HepG2 (cell line): ENCODE results near the gene KIF2C. TPM values are rescaled to one million over a fixed set of nuclear protein-coding genes. Genes with fewer than 3 reads are reported as not detected.

Experiments used
- ATAC-seq: fragments of 200-7000 bp; cut with Tn5 transposase; 3 replicates; pipeline ENCODE4 v1.9.1; 2020; ENCODE audit warnings: mild to moderate bottlenecking, moderate library complexity
- BruUV-seq: library from RNA; stranded (reverse); fragments of 400-500 nt; replicated peaks from 2 replicates; lab custom pipeline; 2021; lab: Mats Ljungman, UMichigan
- CTCF ChIA-PET: fragments of 300-600 bp; formaldehyde crosslinking; extraction: SDS; loops from one replicate; lab custom pipeline; 2021; ENCODE audit warnings: low total read pairs, inconsistent platforms, low intra/inter-chr PET ratio; lab: Yijun Ruan, JAX
- POLR2A ChIA-PET: fragments of 350-600 bp; sonication (Branson Sonifier 250); formaldehyde crosslinking; loops from one replicate; lab custom pipeline; 2020; ENCODE audit warnings: antibody characterized with exemption, inconsistent platforms; lab: Yijun Ruan, JAX
- DNase-seq: peaks from one replicate; pipeline ENCODE4 v3.0.0-alpha.2; 2015; ENCODE audit warnings: low spot score
- FAIRE-seq: peaks from 3 replicates; lab custom pipeline; 2011; peaks lifted over from hg19 to GRCh38; lab: Jason Lieb, UNC
- H2AFZ ChIP-seq: one replicate; pipeline ENCODE4 v1.6.1; 2011; ENCODE audit warnings: low read length, inconsistent platforms
- H3K27ac ChIP-seq: fragments of 300-600 bp; 3 replicates; pipeline ENCODE4 v1.8.0; 2011; ENCODE audit warnings: mixed run types, mild to moderate bottlenecking, mixed read lengths, low read length, inconsistent platforms; ENCODE audit not compliant: insufficient read depth; ENCODE audit errors: extremely low read length
- H3K27me3 ChIP-seq, 2 experiments: fragments of 200-600 bp in 1 of 2; 2 replicates in 1 of 2; 3 replicates in 1 of 2; pipeline versions ENCODE4 v1.6.0 to v1.8.0; 2011; ENCODE audit warnings: low read length in 2 of 2, mild to moderate bottlenecking in 2 of 2, moderate library complexity in 2 of 2, inconsistent platforms in 1 of 2; ENCODE audit not compliant: insufficient read depth in 2 of 2, control insufficient read depth in 1 of 2
- H3K36me3 ChIP-seq, 2 experiments: fragments of 200-600 bp in 1 of 2; replicated peaks in 1 of 2; 2 replicates in 1 of 2; 3 replicates in 1 of 2; pipeline versions ENCODE4 v1.5.1 to v1.8.0; 2011; ENCODE audit warnings: low read length in 2 of 2, inconsistent platforms in 1 of 2; ENCODE audit not compliant: insufficient read depth in 2 of 2, control insufficient read depth in 1 of 2
- H3K4me1 ChIP-seq: 2 replicates; pipeline ENCODE4 v1.5.1; 2012; ENCODE audit warnings: low read length, inconsistent platforms; ENCODE audit not compliant: insufficient read depth
- H3K4me2 ChIP-seq: 2 replicates; pipeline ENCODE4 v1.6.0; 2011; ENCODE audit warnings: low read depth, low read length, inconsistent platforms
- H3K4me3 ChIP-seq, 3 experiments: fragments of 200-600 bp in 1 of 3; sonication (generic), shearing (Covaris generic) in 1 of 3; replicated peaks in 1 of 3; 2 replicates each; pipeline ENCODE4 v1.5.1; 2011 to 2016; ENCODE audit warnings: low read length in 3 of 3, inconsistent platforms in 2 of 3, low read depth in 2 of 3, mild to moderate bottlenecking in 2 of 3, control low read depth in 1 of 3, mixed read lengths in 1 of 3; ENCODE audit not compliant: insufficient read depth in 1 of 3
- H3K79me2 ChIP-seq: one replicate; pipeline ENCODE4 v1.6.1; 2011; ENCODE audit warnings: low read length, inconsistent platforms; ENCODE audit not compliant: insufficient read depth
- H3K9ac ChIP-seq: 2 replicates; pipeline ENCODE4 v1.6.0; 2011; ENCODE audit warnings: mild to moderate bottlenecking, low read depth, low read length, inconsistent platforms; ENCODE audit not compliant: insufficient read depth
- H3K9me3 ChIP-seq: 2 replicates; pipeline ENCODE4 v1.5.1; 2012; ENCODE audit warnings: mild to moderate bottlenecking, low read length
- H4K20me1 ChIP-seq: 2 replicates; pipeline ENCODE4 v1.6.0; 2011; ENCODE audit warnings: inconsistent platforms, mild to moderate bottlenecking, low read length, moderate library complexity; ENCODE audit not compliant: insufficient read depth
- MAFK ChIP-seq, 2 experiments: IDR thresholded peaks in 1 of 2; conservative IDR thresholded peaks in 1 of 2; 2 replicates each; pipeline ENCODE4 v1.6.1; 2011; ENCODE audit warnings: improper control_type of control experiment in 2 of 2, low read length in 2 of 2
- MAX ChIP-seq: IDR thresholded peaks from 2 replicates; pipeline ENCODE4 v1.6.1; 2012; ENCODE audit warnings: inconsistent platforms
- ZNF564 ChIP-seq: sonication (generic); formaldehyde crosslinking; IDR thresholded peaks from 2 replicates; pipeline ENCODE4 v1.8.1; 2023; ENCODE audit warnings: mild to moderate bottlenecking, missing genetic modification reagents
- ZNF609 ChIP-seq: sonication (generic); formaldehyde crosslinking; IDR thresholded peaks from 2 replicates; pipeline ENCODE4 v1.4.0; 2020; ENCODE audit warnings: mild to moderate bottlenecking, missing genetic modification reagents, borderline replicate concordance
- WGBS: methylation state at CpG from one replicate; pipeline ENCODE4 v1.1.6; 2017; ENCODE audit warnings: low lambda C conversion rate; 5-methylcytosine and 5-hydroxymethylcytosine counted together
- in situ Hi-C: cut with HindIII; loops from 2 replicates; pipeline ENCODE4 v1.10.0; 2017; ENCODE audit warnings: low pct_unique_long_range_greater_than_20kb; ENCODE audit not compliant: extremely low pct_ligation_motif_present
- intact Hi-C: fragments of 100-400 bp; cut with micrococcal nuclease; formaldehyde crosslinking; loops from one replicate; pipeline ENCODE4 v1.10.0; 2022; ENCODE audit not compliant: unreplicated experiment
- polyA plus RNA-seq, 8 experiments: library from polyadenylated mRNA; depleted of rRNA in 3 of 8; stranded (reverse) in 7 of 8; unstranded in 1 of 8; fragments of >200 nt; fragmentation: Illumina TruSeq in 4 of 8; extraction: Trizol in 4 of 8; gene quantifications; 2 replicates each; pipeline versions ENCODE4 v1.2.1 to v1.2.3, GENCODE V29; 2011 to 2016; ENCODE audit warnings: low read depth in 4 of 8, missing spikeins in 1 of 8, mixed read lengths in 1 of 8; ENCODE audit not compliant: insufficient read depth in 1 of 8
- total RNA-seq, 5 experiments: library from RNA; depleted of rRNA; stranded (reverse); fragments of >200 nt; fragmentation: Illumina TruSeq; extraction: Trizol; gene quantifications; 2 replicates each; pipeline ENCODE4 v1.2.3, GENCODE V29; 2016; ENCODE audit warnings: low read depth in 1 of 5

The KIF2C gene
- total and polyA plus RNA-seq, 2 of the 13 experiments (the other 11 are each of a cell fraction or from before 2014, with no cell fraction given), result 29.7 to 53.7 TPM

GRCh38 chr1:44733784-44734183 is 5.9 kb upstream of the KIF2C start (continued):
- TF ChIP-seq ZNF609, result no peak
- TF ChIP-seq MAX, result no peak

DNA sequence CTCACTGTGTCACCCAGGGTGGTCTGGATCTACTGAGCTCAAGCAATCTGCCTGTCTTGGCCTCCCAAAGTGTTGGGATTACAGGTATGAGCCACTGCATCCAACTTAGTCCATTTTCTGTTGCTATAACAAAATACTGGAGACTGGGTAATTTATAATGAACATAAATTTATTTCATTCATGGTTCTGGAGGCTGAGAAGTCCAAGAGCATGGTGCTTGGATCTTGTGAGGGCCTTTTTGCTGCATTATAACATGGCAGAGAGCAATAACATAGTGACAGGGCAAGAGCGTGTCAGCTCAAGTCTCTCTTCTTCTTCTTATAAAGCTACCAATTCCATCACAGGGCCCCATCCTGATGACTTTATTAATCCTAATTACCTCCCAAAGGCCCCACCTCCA is 3.6 kb upstream of the KIF2C start:
- Histone ChIP-seq H3K27ac (no peak overlapping the region), H3K4me1 (peaks cover 51% of the 10 kb centered on the region), H3K4me2 (no peak overlapping the region), H3K4me3 (no peak overlapping the region), H3K9ac (no peak overlapping the region), H3K79me2 (peaks cover 13% of the 10 kb centered on the region)
- ChIA-PET POLR2A (interaction anchor here (0.8 to 8.0 kb wide), 3 partner anchors 15 to 73 kb away, joined by 3 to 241 read pairs (median 3); partner anchors contain the start of genes BTBD19 and RPS8), CTCF (no interaction called here)
- WGBS, result 94% methylated on average over 1 of the region's 1 CpG
- intact Hi-C loops (no loop called here), in situ Hi-C loops (no loop called here)
- TF ChIP-seq MAFK (conservative IDR thresholded peaks at IDR 0.05 in 1 of 2, IDR thresholded peaks at IDR 0.05 in 1 of 2; ENCODE audit: low read length in 2 of 2) (no peak), ZNF564 (CRISPR knock-in tag) (peak; percentile 94)
- TF ChIP-seq, all 625 proteins: peak for 1
- FAIRE-seq, result no peak
- Histone ChIP-seq H3K9me3 (no peaks in the 10 kb centered on the region), H3K36me3 (no peaks in the 10 kb centered on the region), H3K27me3 (no peaks in the 10 kb centered on the region; a peak in 2 of 5 replicates), H4K20me1 (no peaks in the 10 kb centered on the region), H2AFZ (no peak overlapping the region)
- ATAC-seq, result no peak
- DNase-seq, result no peak
- BruUV-seq, result no TSS peak
